ENCODE data around the gene CPTP. TPM values are rescaled to one million over a fixed set of nuclear protein-coding genes. Genes with fewer than 3 reads are reported as not detected.

The CPTP gene
- total RNA-seq, 3 donors from 2014 or later (not counting 1 experiment from before 2014, with no cell fraction given) = 8.0 to 14.6 (median 12.3) TPM

GRCh38 chr1:1331068-1331965 lies 6.7 kb downstream of the CPTP start, which contains the start of gene TAS1R3:
Gene TAS1R3, plus strand, starts transcription at chr1:1331280. Its CDS starts 66 bp downstream, at chr1:1331346.
- Histone ChIP-seq H3K4me1 (ENCODE audit: control insufficient read depth, insufficient read depth, low read length) (peaks cover 2% of the 10 kb centered on the region), H3K27ac (ENCODE audit: low read length) (no peak within 1 kb of the TSS), H3K9me3 (ENCODE audit: control insufficient read depth, insufficient read depth, low read length) (no peaks in the 10 kb centered on the region), H3K36me3 (ENCODE audit: control insufficient read depth, insufficient read depth, low read length) (peaks cover 3% of the 10 kb centered on the region), H3K27me3 (ENCODE audit: control insufficient read depth, insufficient read depth, low read length) (no peaks in the 10 kb centered on the region), H3K4me3 (ENCODE audit: low read length) (no peak within 1 kb of the TSS)
- 86% methylated on average over 41 of the region's 41 CpGs for WGBS (ENCODE audit: insufficient coverage)
- intact Hi-C loops (cut with micrococcal nuclease) = no loop called here
- no peak within 1 kb of the TSS for H3K27ac Mint-ChIP-seq
- DNase-seq = no peak
- H3K27me3 Mint-ChIP-seq (ENCODE audit: low read depth in 2 of 2) = no peaks in the 10 kb centered on the region
- peaks cover 0 to 1% of the 10 kb centered on the region in 2 donors for H3K4me1 Mint-ChIP-seq
- no peaks in the 10 kb centered on the region for H3K36me3 Mint-ChIP-seq
- H3K4me3 Mint-ChIP-seq = no peak within 1 kb of the TSS
- no peak for ATAC-seq
- H3K9me3 Mint-ChIP-seq = no peaks in the 10 kb centered on the region
- no peak for TF ChIP-seq CTCF (IDR thresholded peaks at IDR 0.05)

DNA sequence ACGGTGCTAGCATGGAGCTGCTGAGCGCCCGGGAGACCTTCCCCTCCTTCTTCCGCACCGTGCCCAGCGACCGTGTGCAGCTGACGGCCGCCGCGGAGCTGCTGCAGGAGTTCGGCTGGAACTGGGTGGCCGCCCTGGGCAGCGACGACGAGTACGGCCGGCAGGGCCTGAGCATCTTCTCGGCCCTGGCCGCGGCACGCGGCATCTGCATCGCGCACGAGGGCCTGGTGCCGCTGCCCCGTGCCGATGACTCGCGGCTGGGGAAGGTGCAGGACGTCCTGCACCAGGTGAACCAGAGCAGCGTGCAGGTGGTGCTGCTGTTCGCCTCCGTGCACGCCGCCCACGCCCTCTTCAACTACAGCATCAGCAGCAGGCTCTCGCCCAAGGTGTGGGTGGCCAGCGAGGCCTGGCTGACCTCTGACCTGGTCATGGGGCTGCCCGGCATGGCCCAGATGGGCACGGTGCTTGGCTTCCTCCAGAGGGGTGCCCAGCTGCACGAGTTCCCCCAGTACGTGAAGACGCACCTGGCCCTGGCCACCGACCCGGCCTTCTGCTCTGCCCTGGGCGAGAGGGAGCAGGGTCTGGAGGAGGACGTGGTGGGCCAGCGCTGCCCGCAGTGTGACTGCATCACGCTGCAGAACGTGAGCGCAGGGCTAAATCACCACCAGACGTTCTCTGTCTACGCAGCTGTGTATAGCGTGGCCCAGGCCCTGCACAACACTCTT lies 7.6 kb downstream of the CPTP start:
- H3K36me3 Mint-ChIP-seq = no peaks in the 10 kb centered on the region
- H3K4me3 Mint-ChIP-seq = no peak overlapping the region
- intact Hi-C loops (cut with micrococcal nuclease) = no loop called here
- H3K27me3 ChIP-seq (ENCODE audit: control insufficient read depth, insufficient read depth, low read length) = no peaks in the 10 kb centered on the region
- no peak for ATAC-seq
- H3K4me1 Mint-ChIP-seq = no peaks in the 10 kb centered on the region
- TF ChIP-seq CTCF (IDR thresholded peaks at IDR 0.05) = no peak
- H3K9me3 Mint-ChIP-seq = no peaks in the 10 kb centered on the region
- H3K27ac ChIP-seq (ENCODE audit: low read length) = no peak overlapping the region
- no peak overlapping the region for H3K4me3 ChIP-seq (ENCODE audit: low read length)
- 90% methylated on average over 57 of the region's 57 CpGs for WGBS (ENCODE audit: insufficient coverage)
- no peaks in the 10 kb centered on the region for H3K9me3 ChIP-seq (ENCODE audit: control insufficient read depth, insufficient read depth, low read length)
- H3K4me1 ChIP-seq (ENCODE audit: control insufficient read depth, insufficient read depth, low read length) = no peaks in the 10 kb centered on the region
- no peak overlapping the region for H3K27ac Mint-ChIP-seq
- H3K36me3 ChIP-seq (ENCODE audit: control insufficient read depth, insufficient read depth, low read length) = peaks cover 3% of the 10 kb centered on the region
- no peak for DNase-seq
- H3K27me3 Mint-ChIP-seq (ENCODE audit: low read depth in 2 of 2) = no peaks in the 10 kb centered on the region

GRCh38 chr1:1332774-1333480 lies 8.3 kb downstream of the CPTP start:
- Mint-ChIP-seq H3K27ac (no peak overlapping the region), H3K27me3 (ENCODE audit: low read depth in 2 of 2) (no peaks in the 10 kb centered on the region), H3K4me3 (no peak overlapping the region), H3K4me1 (no peaks in the 10 kb centered on the region), H3K36me3 (no peaks in the 10 kb centered on the region), H3K9me3 (no peaks in the 10 kb centered on the region)
- H3K27me3 ChIP-seq (ENCODE audit: control insufficient read depth, insufficient read depth, low read length) = no peaks in the 10 kb centered on the region
- H3K4me3 ChIP-seq (ENCODE audit: low read length) = no peak overlapping the region
- TF ChIP-seq CTCF (IDR thresholded peaks at IDR 0.05) = no peak
- H3K27ac ChIP-seq (ENCODE audit: low read length) = no peak overlapping the region
- no peak for DNase-seq
- intact Hi-C loops (cut with micrococcal nuclease) = no loop called here
- H3K9me3 ChIP-seq (ENCODE audit: control insufficient read depth, insufficient read depth, low read length) = no peaks in the 10 kb centered on the region
- peaks cover under 1% of the 10 kb centered on the region for H3K36me3 ChIP-seq (ENCODE audit: control insufficient read depth, insufficient read depth, low read length)
- no peak for ATAC-seq
- 92% methylated on average over 48 of the region's 48 CpGs for WGBS (ENCODE audit: insufficient coverage)
- H3K4me1 ChIP-seq (ENCODE audit: control insufficient read depth, insufficient read depth, low read length) = no peaks in the 10 kb centered on the region
